GM12878 (cell line): ENCODE results near the gene MYMX. TPM values are rescaled to one million over a fixed set of nuclear protein-coding genes. Genes with fewer than 3 reads are reported as not detected.

Source experiments
- CBX5 ChIP-seq: sonication (generic); IDR thresholded peaks from 2 replicates; pipeline ENCODE4 v1.6.1; 2016; ENCODE audit warnings: low read depth, moderate library complexity, mild to moderate bottlenecking, inconsistent platforms
- CEBPB ChIP-seq, 2 experiments: fragments of 150-350 bp in 1 of 2; IDR thresholded peaks; 2 replicates each; pipeline ENCODE4 v1.6.1; 2012 to 2014; ENCODE audit warnings: low read depth in 2 of 2, low read length in 2 of 2, borderline replicate concordance in 1 of 2, inconsistent platforms in 1 of 2
- CREM ChIP-seq: IDR thresholded peaks from 2 replicates; pipeline ENCODE4 v1.6.1; 2014; ENCODE audit warnings: antibody characterized with exemption, low read depth
- EGR1 ChIP-seq, 2 experiments: IDR thresholded peaks; 1 replicate in 1 of 2; 2 replicates in 1 of 2; pipeline ENCODE4 v1.6.1; 2011 to 2012; ENCODE audit warnings: low read depth in 2 of 2, low read length in 2 of 2, borderline replicate concordance in 1 of 2, mild to moderate bottlenecking in 1 of 2, moderate library complexity in 1 of 2
- ETV6 ChIP-seq, 2 experiments: fragments of 450-650 bp in 1 of 2; IDR thresholded peaks in 1 of 2; conservative IDR thresholded peaks in 1 of 2; 2 replicates each; pipeline ENCODE4 v1.6.1; 2014; ENCODE audit warnings: antibody characterized with exemption in 1 of 2, borderline replicate concordance in 1 of 2, low read depth in 1 of 2, mild to moderate bottlenecking in 1 of 2, moderate library complexity in 1 of 2
- HDGF ChIP-seq: fragments of 450-650 bp; IDR thresholded peaks from 2 replicates; pipeline ENCODE4 v1.6.1; 2016; ENCODE audit warnings: antibody characterized with exemption
- IKZF1 ChIP-seq: fragments of 450-650 bp; conservative IDR thresholded peaks from 2 replicates; pipeline ENCODE4 v1.6.1; 2017; ENCODE audit warnings: antibody characterized with exemption, mild to moderate bottlenecking
- IRF4 ChIP-seq: IDR thresholded peaks from 2 replicates; pipeline ENCODE4 v1.6.1; 2011; ENCODE audit warnings: low read depth, low read length
- JUND ChIP-seq: IDR thresholded peaks from 2 replicates; pipeline ENCODE4 v1.6.1; 2012; ENCODE audit warnings: low read depth, mild to moderate bottlenecking, low read length, improper control_type of control experiment, moderate library complexity
- NFXL1 ChIP-seq: fragments of 450-650 bp; IDR thresholded peaks from 2 replicates; pipeline ENCODE4 v1.6.1; 2017; ENCODE audit warnings: antibody characterized with exemption, mild to moderate bottlenecking, borderline replicate concordance
- NR2F1 ChIP-seq: fragments of 450-650 bp; conservative IDR thresholded peaks from 2 replicates; pipeline ENCODE4 v1.6.1; 2017; ENCODE audit warnings: mild to moderate bottlenecking
- PAX5 ChIP-seq: IDR thresholded peaks from 2 replicates; pipeline ENCODE4 v1.6.1; 2011; ENCODE audit warnings: low read depth, low read length, borderline replicate concordance
- PML ChIP-seq: IDR thresholded peaks from 2 replicates; pipeline ENCODE4 v1.6.1; 2012; ENCODE audit warnings: low read length, inconsistent platforms
- POLR2AphosphoS5 ChIP-seq: IDR thresholded peaks from 2 replicates; pipeline ENCODE4 v1.6.1; 2011; ENCODE audit warnings: mild to moderate bottlenecking, low read length, inconsistent platforms
- RB1 ChIP-seq: fragments of 450-650 bp; formaldehyde crosslinking; IDR thresholded peaks from 2 replicates; pipeline ENCODE4 v1.6.1; 2017; ENCODE audit warnings: mild to moderate bottlenecking, borderline replicate concordance
- RFX5 ChIP-seq: IDR thresholded peaks from 2 replicates; pipeline ENCODE4 v1.6.1; 2011; ENCODE audit warnings: low read depth, low read length, improper control_type of control experiment
- SIN3A ChIP-seq: IDR thresholded peaks from 2 replicates; pipeline ENCODE4 v1.6.1; 2012; ENCODE audit warnings: low read depth, low read length, improper control_type of control experiment
- YBX1 ChIP-seq: fragments of 450-650 bp; IDR thresholded peaks from 2 replicates; pipeline ENCODE4 v1.6.1; 2016; ENCODE audit warnings: antibody characterized with exemption
- YY1 ChIP-seq: IDR thresholded peaks from 2 replicates; pipeline ENCODE4 v1.6.1; 2011; ENCODE audit warnings: low read depth, mild to moderate bottlenecking, low read length
- ZNF622 ChIP-seq: fragments of 450-650 bp; IDR thresholded peaks from 2 replicates; pipeline ENCODE4 v1.6.1; 2017; ENCODE audit warnings: mild to moderate bottlenecking, inconsistent platforms
- polyA plus RNA-seq, 11 experiments: library from polyadenylated mRNA; depleted of rRNA in 4 of 11; unstranded in 6 of 11; stranded (reverse) in 5 of 11; fragments of >200 nt; fragmentation: Nextera tagmentation in 4 of 11; fragmentation: Illumina TruSeq in 1 of 11; extraction: Ambion mirVana in 4 of 11; extraction: Trizol in 1 of 11; gene quantifications; 1 replicate in 1 of 11; 2 replicates in 10 of 11; pipeline versions ENCODE4 v1.2.1 to v1.2.3, GENCODE V29; 2011 to 2016; ENCODE audit warnings: inconsistent platforms in 2 of 11, missing spikeins in 2 of 11, low read depth in 1 of 11
- total RNA-seq, 4 experiments: library from RNA; depleted of rRNA in 3 of 4; stranded (reverse); fragments of >200 nt in 3 of 4; fragmentation: Illumina TruSeq in 1 of 4; extraction: Trizol in 1 of 4; gene quantifications; 2 replicates each; pipeline versions ENCODE4 v1.2.1 to v1.2.3, GENCODE V29; 2013 to 2021
- TF ChIP-seq, protein P1 (sequence below): fragments of 450-650 bp; IDR thresholded peaks from 2 replicates; pipeline ENCODE4 v1.6.1; 2016; ENCODE audit warnings: mild to moderate bottlenecking
- TF ChIP-seq, protein P2 (sequence below): fragments of 450-650 bp; IDR thresholded peaks from 2 replicates; pipeline ENCODE4 v1.6.1; 2017; ENCODE audit warnings: borderline replicate concordance
- TF ChIP-seq, protein P3 (sequence below): fragments of 150-350 bp; IDR thresholded peaks from 2 replicates; pipeline ENCODE4 v1.6.1; 2016; ENCODE audit warnings: low read depth, low read length
- TF ChIP-seq, protein P4 (sequence below): IDR thresholded peaks from 2 replicates; pipeline ENCODE4 v1.6.1; 2012; ENCODE audit warnings: low read depth, low read length, improper control_type of control experiment

Gene MYMX
- total and polyA plus RNA-seq, 10 of the 15 experiments (the other 5 are each of a cell fraction or from before 2014, with no cell fraction given) = not detected

DNA sequence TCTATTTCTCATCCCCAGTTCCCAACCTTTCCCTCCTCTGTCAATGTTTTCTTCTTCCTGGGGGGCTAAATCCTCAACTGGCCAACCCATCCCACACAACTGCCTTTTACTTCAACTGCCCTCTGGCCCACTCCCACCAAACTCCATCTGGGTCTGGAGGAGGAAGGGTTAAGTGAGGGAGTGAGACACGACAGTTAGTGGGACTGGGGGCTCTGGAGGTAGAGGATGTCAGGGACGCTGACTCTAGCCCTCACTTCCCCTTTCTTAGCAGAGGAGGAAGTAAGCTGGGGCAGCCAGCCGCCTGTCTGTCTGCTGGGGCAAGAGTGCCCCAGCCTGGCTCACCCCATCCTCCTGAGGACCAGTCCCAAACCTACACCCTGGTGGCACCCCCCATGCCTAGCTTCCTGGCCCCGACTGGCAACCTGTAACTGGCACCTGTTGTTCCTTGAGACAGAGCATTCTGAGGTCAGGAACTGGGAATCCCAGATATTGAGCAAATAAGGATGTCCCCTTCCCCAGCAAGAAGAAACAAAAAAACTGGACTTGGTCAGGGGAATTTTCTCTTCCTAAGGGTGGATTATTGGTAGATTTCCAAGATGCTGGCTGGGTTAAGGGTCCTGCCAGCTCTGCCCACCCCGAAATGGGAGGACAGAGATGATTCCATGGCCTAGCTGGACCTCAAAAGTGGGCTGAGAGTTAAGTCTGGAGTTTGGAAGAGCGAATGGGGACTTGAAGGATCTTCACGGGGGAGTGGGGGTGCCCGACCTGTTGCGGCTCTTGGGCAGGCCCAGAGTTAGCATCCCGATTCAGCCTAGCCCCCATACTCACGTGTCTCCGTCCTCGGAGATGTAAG lies 47.7 kb downstream of the MYMX start (continued):
- TF ChIP-seq NR2F1 = no peak
- TF ChIP-seq EGR1 (IDR thresholded peaks at IDR 0.05; ENCODE audit: borderline replicate concordance in 1 of 2, low read depth in 2 of 2, low read length in 2 of 2) = peak in 1 of 2 experiments; percentile 11; a peak in 1 of 3 replicates
- TF ChIP-seq, protein P1, sequence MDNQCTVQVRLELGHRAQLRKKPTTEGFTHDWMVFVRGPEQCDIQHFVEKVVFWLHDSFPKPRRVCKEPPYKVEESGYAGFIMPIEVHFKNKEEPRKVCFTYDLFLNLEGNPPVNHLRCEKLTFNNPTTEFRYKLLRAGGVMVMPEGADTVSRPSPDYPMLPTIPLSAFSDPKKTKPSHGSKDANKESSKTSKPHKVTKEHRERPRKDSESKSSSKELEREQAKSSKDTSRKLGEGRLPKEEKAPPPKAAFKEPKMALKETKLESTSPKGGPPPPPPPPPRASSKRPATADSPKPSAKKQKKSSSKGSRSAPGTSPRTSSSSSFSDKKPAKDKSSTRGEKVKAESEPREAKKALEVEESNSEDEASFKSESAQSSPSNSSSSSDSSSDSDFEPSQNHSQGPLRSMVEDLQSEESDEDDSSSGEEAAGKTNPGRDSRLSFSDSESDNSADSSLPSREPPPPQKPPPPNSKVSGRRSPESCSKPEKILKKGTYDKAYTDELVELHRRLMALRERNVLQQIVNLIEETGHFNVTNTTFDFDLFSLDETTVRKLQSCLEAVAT = peak; percentile 93
- no peak; the same call in 1 of the 2 replicates for TF ChIP-seq SIN3A
- TF ChIP-seq PML = no peak
- TF ChIP-seq IRF4 = 0 out of 2 replicates have a peak, but pooled peaks have one; percentile 27
- TF ChIP-seq HDGF = 0 out of 2 replicates have a peak, but pooled peaks have one; percentile 12
- TF ChIP-seq JUND = no peak
- TF ChIP-seq, protein P2, sequence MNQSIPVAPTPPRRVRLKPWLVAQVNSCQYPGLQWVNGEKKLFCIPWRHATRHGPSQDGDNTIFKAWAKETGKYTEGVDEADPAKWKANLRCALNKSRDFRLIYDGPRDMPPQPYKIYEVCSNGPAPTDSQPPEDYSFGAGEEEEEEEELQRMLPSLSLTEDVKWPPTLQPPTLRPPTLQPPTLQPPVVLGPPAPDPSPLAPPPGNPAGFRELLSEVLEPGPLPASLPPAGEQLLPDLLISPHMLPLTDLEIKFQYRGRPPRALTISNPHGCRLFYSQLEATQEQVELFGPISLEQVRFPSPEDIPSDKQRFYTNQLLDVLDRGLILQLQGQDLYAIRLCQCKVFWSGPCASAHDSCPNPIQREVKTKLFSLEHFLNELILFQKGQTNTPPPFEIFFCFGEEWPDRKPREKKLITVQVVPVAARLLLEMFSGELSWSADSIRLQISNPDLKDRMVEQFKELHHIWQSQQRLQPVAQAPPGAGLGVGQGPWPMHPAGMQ = no peak
- no peak for TF ChIP-seq NFXL1
- TF ChIP-seq, protein P3, sequence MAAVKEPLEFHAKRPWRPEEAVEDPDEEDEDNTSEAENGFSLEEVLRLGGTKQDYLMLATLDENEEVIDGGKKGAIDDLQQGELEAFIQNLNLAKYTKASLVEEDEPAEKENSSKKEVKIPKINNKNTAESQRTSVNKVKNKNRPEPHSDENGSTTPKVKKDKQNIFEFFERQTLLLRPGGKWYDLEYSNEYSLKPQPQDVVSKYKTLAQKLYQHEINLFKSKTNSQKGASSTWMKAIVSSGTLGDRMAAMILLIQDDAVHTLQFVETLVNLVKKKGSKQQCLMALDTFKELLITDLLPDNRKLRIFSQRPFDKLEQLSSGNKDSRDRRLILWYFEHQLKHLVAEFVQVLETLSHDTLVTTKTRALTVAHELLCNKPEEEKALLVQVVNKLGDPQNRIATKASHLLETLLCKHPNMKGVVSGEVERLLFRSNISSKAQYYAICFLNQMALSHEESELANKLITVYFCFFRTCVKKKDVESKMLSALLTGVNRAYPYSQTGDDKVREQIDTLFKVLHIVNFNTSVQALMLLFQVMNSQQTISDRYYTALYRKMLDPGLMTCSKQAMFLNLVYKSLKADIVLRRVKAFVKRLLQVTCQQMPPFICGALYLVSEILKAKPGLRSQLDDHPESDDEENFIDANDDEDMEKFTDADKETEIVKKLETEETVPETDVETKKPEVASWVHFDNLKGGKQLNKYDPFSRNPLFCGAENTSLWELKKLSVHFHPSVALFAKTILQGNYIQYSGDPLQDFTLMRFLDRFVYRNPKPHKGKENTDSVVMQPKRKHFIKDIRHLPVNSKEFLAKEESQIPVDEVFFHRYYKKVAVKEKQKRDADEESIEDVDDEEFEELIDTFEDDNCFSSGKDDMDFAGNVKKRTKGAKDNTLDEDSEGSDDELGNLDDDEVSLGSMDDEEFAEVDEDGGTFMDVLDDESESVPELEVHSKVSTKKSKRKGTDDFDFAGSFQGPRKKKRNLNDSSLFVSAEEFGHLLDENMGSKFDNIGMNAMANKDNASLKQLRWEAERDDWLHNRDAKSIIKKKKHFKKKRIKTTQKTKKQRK = no peak
- no peak for TF ChIP-seq CREM
- TF ChIP-seq, protein P4, sequence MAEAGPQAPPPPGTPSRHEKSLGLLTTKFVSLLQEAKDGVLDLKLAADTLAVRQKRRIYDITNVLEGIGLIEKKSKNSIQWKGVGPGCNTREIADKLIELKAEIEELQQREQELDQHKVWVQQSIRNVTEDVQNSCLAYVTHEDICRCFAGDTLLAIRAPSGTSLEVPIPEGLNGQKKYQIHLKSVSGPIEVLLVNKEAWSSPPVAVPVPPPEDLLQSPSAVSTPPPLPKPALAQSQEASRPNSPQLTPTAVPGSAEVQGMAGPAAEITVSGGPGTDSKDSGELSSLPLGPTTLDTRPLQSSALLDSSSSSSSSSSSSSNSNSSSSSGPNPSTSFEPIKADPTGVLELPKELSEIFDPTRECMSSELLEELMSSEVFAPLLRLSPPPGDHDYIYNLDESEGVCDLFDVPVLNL = no peak
- no peak for TF ChIP-seq ZNF622
- TF ChIP-seq RFX5 = no peak
- TF ChIP-seq YY1 = 0 out of 2 replicates have a peak, but pooled peaks have one; percentile 48
- no peak for TF ChIP-seq IKZF1
- TF ChIP-seq ETV6 (conservative IDR thresholded peaks at IDR 0.05 in 1 of 2, IDR thresholded peaks at IDR 0.05 in 1 of 2; ENCODE audit: borderline replicate concordance in 1 of 2, low read depth in 1 of 2) = peak in 1 of 2 experiments; percentile 80; a peak in 1 of 4 replicates
- no peak for TF ChIP-seq YBX1
- TF ChIP-seq RB1 = 0 out of 2 replicates have a peak, but pooled peaks have one; percentile 23
- TF ChIP-seq PAX5 = peak; percentile 56; the same call in 1 of the 2 replicates
- no peak for TF ChIP-seq CEBPB (IDR thresholded peaks at IDR 0.05; ENCODE audit: borderline replicate concordance in 1 of 2, low read depth in 2 of 2, low read length in 2 of 2)
- TF ChIP-seq POLR2AphosphoS5 = peak; percentile 18
- TF ChIP-seq CBX5 = no peak
